GM15510 (cell line): ENCODE results near the gene PSMB7.

Experiments used
- POLR2A ChIP-seq: IDR thresholded peaks from 3 replicates; pipeline ENCODE4 v1.6.1; 2011; ENCODE audit warnings: borderline replicate concordance; ENCODE audit not compliant: insufficient read length; ENCODE audit errors: extremely low read depth

Gene PSMB7

GRCh38 chr9:124415102-124415851, at the start of gene PSMB7:
Gene PSMB7, minus strand, starts transcription at chr9:124415442. Its CDS starts 17 bp downstream, at chr9:124415425.
- peak; percentile 52 for TF ChIP-seq POLR2A

GRCh38 chr9:124462739-124463138, 47.5 kb upstream of the PSMB7 start:
- TF ChIP-seq POLR2A, result no peak

GRCh38 chr9:124458441-124458840, 43.2 kb upstream of the PSMB7 start:
- TF ChIP-seq POLR2A, result no peak

DNA sequence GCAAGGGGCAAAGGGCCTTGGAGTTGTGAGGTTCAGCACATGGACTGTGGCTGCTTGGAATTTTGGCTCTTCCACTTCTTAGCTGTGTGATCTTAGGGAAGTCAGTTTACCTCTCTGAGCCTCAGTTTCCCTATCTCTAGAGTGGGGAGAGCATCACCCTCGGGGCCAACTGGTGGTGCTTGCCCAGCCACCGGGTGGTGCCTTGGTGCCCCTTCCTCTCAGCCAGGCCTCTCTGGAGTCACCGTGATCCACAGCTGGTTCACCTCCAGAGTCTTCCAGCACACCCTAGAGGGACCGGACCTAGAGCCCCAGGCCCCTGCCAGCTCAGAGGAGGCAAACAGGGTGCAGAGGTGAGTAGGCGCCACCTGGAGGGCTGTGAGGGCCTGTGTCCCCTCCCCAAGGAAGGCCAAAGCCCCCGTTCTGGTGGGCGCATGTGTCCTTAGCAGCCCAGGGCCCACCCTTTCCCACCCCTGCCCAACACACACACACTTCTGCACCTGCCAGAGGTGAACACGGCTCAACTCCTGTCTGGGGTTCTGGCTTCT, 42.7 kb upstream of the PSMB7 start:
- TF ChIP-seq POLR2A, result no peak

DNA sequence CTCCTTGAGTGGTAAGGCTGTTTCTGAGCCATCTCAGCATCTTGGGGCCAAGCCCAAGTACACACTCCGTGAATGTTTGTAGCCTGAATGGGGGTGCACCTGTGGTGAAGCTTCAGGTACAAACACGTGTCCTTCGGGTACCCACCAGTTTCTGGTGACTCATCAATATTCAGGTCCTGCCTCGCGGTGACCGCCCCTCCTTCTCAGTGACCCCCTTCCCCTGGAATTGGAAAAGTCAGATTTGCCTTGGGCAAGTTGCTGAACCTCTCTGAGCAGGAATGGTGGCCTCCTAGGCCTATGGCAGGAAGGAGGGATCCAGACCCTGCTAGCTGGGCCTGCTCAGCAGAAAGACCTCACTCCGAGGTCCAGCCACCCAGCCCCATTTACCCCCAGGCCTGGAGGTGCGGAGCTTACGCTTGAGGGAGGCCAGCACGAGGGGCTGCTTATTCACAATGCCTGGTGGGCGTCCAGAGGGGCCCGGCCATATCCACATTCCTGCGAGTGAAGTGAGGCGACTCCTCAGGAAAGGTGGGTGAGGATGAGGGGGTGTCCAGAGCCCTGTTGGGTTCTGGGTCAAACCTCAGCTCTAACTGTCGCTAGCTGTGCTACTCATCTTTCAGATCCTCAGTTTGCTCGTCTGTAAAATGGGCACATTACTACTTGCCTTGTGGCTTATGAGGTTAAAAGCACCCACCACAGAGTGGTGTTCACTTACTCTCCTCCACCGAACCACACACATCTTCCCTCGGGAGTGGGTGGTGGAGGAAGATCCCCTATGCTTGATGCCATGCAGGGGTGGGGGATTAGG, 42.0 kb upstream of the PSMB7 start:
- TF ChIP-seq POLR2A, result no peak

DNA sequence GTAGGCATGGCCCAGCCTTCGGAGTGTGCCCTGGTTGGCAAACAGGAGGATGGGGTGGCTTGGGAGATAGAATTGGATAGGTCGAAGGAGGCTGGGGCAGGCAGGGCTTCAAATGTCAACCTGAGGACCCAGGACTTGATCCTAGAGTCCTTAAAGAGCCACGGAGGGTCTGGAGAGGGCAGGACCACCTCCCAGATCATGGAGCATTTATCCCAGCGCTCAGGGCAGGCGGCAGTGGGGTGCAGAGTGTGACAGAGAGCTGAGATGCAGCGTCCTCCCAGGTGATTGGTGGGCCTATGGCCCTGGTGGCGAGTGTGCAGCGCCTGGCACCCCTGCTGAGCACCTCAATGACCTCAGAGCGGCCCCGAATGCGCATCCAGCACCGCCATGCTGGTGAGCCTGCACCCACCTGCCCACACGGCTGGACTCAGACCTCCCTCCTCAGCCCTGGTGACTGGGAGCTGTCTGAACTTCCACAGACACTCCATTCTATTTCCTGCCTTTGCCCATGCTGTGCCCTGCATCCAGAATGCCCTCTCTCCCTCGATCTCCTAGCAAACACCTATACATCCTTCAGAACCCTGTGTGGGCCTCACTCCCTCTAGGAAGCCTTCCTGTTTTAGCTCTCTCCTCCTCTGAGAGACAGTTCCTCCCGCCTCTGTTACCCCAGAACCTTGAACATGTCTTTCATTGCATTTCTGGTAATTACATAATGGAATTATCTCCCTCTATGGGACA, 41.3 kb upstream of the PSMB7 start:
- no peak for TF ChIP-seq POLR2A

DNA sequence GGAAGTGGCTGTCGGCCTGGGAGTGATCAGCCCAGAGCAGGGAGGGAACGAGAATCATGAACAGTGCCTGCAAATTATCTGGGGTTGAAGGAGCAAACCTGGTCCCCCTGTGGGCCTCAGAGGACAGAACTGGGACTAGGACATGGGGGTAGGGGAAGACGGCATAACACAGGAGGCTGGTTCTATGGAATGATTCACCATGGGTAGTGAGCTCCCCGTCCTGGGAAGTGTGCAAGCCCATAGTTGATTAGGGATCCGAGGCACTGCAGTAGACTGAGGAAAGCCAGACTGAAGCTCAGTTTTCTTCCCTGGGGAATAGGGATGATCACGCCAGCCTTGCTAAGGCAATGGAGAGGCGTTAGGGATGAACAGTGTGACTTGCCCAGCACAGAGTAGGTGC, 40.6 kb upstream of the PSMB7 start:
- TF ChIP-seq POLR2A, result no peak

DNA sequence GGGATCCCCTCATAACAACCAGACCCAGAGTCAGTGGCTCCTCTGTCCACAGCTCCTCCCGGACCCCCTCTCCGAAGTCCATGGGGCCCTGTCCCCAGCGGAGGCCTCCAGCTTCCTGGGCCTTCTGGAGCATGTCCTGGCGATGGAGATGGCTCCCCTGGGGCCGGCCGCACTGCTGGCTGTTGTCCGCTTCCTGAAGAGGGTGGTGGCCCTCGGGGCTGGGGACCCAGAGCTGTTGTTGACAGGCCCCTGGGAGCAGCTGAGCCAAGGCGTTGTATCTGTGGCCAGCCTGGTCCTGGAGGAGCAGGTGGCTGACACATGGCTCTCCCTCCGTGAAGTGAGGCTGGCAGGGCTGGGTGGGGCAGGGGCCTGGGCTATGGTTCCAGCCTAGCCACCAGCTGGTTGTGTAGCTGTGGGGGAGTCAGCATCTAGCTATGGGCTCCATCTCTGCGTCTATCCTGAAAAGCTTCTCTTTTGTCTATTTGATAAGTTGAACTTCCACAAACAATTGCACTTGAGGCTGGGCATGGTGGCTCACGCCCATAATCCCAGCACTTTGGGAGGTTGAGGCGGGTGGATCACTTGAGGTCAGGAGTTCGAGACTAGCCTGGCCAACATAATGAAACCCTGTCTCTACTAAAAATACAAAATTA, 39.7 kb upstream of the PSMB7 start:
- TF ChIP-seq POLR2A, result no peak

- no peak for TF ChIP-seq POLR2A
Observed at GRCh38 chr9:124454296-124454695, 39.1 kb upstream of the PSMB7 start.

GRCh38 chr9:124453586-124454191, 38.4 kb upstream of the PSMB7 start:
- no peak for TF ChIP-seq POLR2A

- TF ChIP-seq POLR2A, result no peak
Observed at GRCh38 chr9:124452841-124453585, 37.8 kb upstream of the PSMB7 start.

DNA sequence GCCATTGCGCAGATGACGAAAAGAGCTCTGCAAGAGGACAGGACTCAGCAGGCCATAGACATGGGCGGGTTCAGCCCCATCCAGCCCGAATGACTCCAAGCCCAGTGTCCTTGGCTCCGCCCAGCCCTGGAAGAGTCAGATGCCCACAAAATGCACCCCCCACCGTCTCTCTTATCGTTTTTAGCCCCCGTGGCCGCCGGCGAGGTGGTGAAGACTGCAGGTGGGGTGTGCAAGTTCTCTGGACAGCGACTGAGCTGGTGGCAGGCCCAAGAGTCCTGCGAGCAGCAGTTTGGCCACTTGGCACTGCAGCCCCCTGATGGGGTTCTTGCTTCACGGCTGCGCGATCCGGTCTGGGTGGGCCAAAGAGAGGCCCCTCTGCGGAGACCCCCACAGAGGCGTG, 37.1 kb upstream of the PSMB7 start:
- no peak for TF ChIP-seq POLR2A

DNA sequence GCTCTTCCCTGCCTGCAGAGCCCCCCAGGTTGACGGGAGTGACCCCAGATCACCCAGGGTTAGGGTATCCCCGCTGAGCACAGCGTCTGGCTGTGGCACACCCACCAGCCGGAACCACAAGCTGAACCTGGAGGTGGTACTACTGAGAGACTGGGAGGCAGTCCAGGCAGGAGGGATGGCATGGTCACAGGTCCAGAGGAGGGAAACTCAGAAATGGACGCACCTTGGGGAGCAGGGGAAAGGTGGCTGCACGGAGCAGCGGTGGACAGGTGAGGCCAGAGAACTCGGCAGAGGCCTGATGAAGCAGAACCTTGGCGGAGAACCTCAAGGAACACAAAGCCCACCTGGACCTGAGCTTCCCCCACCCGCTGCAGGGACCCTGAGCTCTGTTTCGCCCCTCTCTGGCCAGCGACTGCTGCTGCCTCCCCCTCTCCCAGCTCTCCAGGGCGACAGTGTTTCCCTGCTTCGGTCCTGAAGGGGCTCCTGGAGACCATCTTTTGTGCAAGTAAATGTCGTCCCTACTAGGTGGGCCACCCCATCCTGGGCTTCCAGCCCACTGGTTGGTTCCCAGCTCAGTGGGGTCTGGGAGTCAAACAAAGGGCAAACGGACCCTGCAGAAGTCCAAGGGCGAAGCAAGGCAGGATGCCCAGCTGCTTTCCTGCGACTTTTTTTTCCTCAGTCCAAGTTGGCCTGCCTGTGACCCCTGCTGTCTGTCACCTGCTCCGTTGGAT, 35.9 kb upstream of the PSMB7 start:
- no peak for TF ChIP-seq POLR2A
